CD4-positive, CD25-positive, alpha-beta regulatory T cell (primary cell): ENCODE results near the gene CEACAM3. TPM values are rescaled to one million over a fixed set of nuclear protein-coding genes. Genes with fewer than 3 reads are reported as not detected.

Source experiments
- ATAC-seq, 2 donors: fragments of 150-1000 bp; cut with Tn5 transposase; one replicate each; pipeline ENCODE4 v1.10.0; 2021; ENCODE audit warnings: low read depth in 2 of 2, moderate number of reproducible peaks in 2 of 2, moderate library complexity in 1 of 2
- DNase-seq, 3 donors: peaks; one replicate each; pipeline versions ENCODE4 v3.0.0 to v3.0.0-alpha.2; 2012 to 2022; ENCODE audit warnings: mixed read lengths in 1 of 3
- H3K27ac ChIP-seq: one replicate; pipeline ENCODE4 v1.7.0; 2013; ENCODE audit warnings: mild to moderate bottlenecking, low read length; ENCODE audit not compliant: insufficient read depth, poor library complexity, severe bottlenecking
- H3K27me3 ChIP-seq: one replicate; pipeline ENCODE4 v1.7.0; 2013; ENCODE audit warnings: low read length; ENCODE audit not compliant: control insufficient read depth, insufficient read depth
- H3K36me3 ChIP-seq: one replicate; pipeline ENCODE4 v1.7.0; 2013; ENCODE audit warnings: mild to moderate bottlenecking, low read length, moderate library complexity; ENCODE audit not compliant: control insufficient read depth, insufficient read depth
- H3K4me1 ChIP-seq: 2 replicates; pipeline ENCODE4 v1.7.0; 2013; ENCODE audit warnings: mild to moderate bottlenecking, low read length; ENCODE audit not compliant: insufficient read depth, control insufficient read depth, poor library complexity, severe bottlenecking
- H3K4me3 ChIP-seq: one replicate; pipeline ENCODE4 v1.7.0; 2013; ENCODE audit warnings: low read depth, mild to moderate bottlenecking, low read length, moderate library complexity
- H3K9me3 ChIP-seq, 2 experiments: 1 replicate in 1 of 2; 2 replicates in 1 of 2; pipeline ENCODE4 v1.7.0; 2013; ENCODE audit warnings: low read length in 2 of 2, mild to moderate bottlenecking in 1 of 2, moderate library complexity in 1 of 2; ENCODE audit not compliant: control insufficient read depth in 2 of 2
- H3K27ac Mint-ChIP-seq, 3 donors: one replicate each; pipeline ENCODE4 v1.8.0; 2020 to 2022; ENCODE audit warnings: mild to moderate bottlenecking in 3 of 3, mixed read lengths in 3 of 3, moderate library complexity in 2 of 3
- H3K27me3 Mint-ChIP-seq: one replicate; pipeline ENCODE4 v1.8.0; 2022; ENCODE audit warnings: mild to moderate bottlenecking, mixed read lengths
- H3K36me3 Mint-ChIP-seq: one replicate; pipeline ENCODE4 v1.8.0; 2020; ENCODE audit warnings: mixed read lengths
- H3K4me1 Mint-ChIP-seq, 4 donors: one replicate each; pipeline ENCODE4 v1.8.0; 2020 to 2022; ENCODE audit warnings: mixed read lengths in 4 of 4, mild to moderate bottlenecking in 1 of 4
- H3K4me3 Mint-ChIP-seq, 4 donors: one replicate each; pipeline ENCODE4 v1.8.0; 2020 to 2022; ENCODE audit warnings: mild to moderate bottlenecking in 4 of 4, mixed read lengths in 4 of 4, moderate library complexity in 3 of 4
- H3K9me3 Mint-ChIP-seq, 7 donors: one replicate each; pipeline ENCODE4 v1.8.0; 2020 to 2022; ENCODE audit warnings: mixed read lengths in 7 of 7, mild to moderate bottlenecking in 3 of 7, moderate library complexity in 2 of 7
- polyA plus RNA-seq, 4 donors: library from polyadenylated mRNA; unstranded; fragments of 300-500 nt; fragmentation: Illumina TruSeq; gene quantifications; one replicate each; pipeline ENCODE4 v1.2.3, GENCODE V29; 2021
- total RNA-seq: library from RNA; stranded (reverse); gene quantifications from one replicate; pipeline ENCODE4 v1.2.3, GENCODE V29; 2022

CEACAM3 gene
- total and polyA plus RNA-seq, 5 donors from 2014 or later, result not detected

- Mint-ChIP-seq H3K36me3 (no peaks in the 10 kb centered on the region), H3K27ac (no peak overlapping the region), H3K27me3 (peaks cover 33% of the 10 kb centered on the region), H3K4me3 (no peak overlapping the region), H3K9me3 (peaks cover 0 to 2% (median 0%) of the 10 kb centered on the region in 7 donors), H3K4me1 (peaks cover 0 to 8% (median 2%) of the 10 kb centered on the region in 4 donors)
- Histone ChIP-seq H3K9me3 (no peaks in the 10 kb centered on the region), H3K4me1 (no peaks in the 10 kb centered on the region), H3K4me3 (no peak overlapping the region), H3K27ac (no peak overlapping the region), H3K36me3 (no peaks in the 10 kb centered on the region), H3K27me3 (peaks cover 5% of the 10 kb centered on the region)
- DNase-seq (peak; percentile 39 to 68 (median 63)), ATAC-seq (peak; percentile 84 to 88)
Measured at GRCh38 chr19:41795031-41795461, 1.3 kb upstream of the CEACAM3 start.

- H3K27ac ChIP-seq, result no peak overlapping the region
- peaks cover 0 to 8% (median 2%) of the 10 kb centered on the region in 4 donors for H3K4me1 Mint-ChIP-seq
- no peak overlapping the region for H3K4me3 ChIP-seq
- no peaks in the 10 kb centered on the region for H3K36me3 ChIP-seq
- peaks cover 7% of the 10 kb centered on the region for H3K27me3 ChIP-seq
- no peaks in the 10 kb centered on the region for H3K36me3 Mint-ChIP-seq
- H3K9me3 Mint-ChIP-seq, result peaks cover 0 to 2% (median 0%) of the 10 kb centered on the region in 7 donors
- H3K27me3 Mint-ChIP-seq, result peaks cover 35% of the 10 kb centered on the region
- no peak overlapping the region for H3K27ac Mint-ChIP-seq
- no peak overlapping the region for H3K4me3 Mint-ChIP-seq
- no peak for DNase-seq
- no peak for ATAC-seq
- no peaks in the 10 kb centered on the region for H3K9me3 ChIP-seq
- H3K4me1 ChIP-seq, result no peaks in the 10 kb centered on the region
Measured at GRCh38 chr19:41796901-41797300, 514 bp downstream of the CEACAM3 start.

GRCh38 chr19:41799444-41800000 is 3.1 kb downstream of the CEACAM3 start:
- peaks cover 34% of the 10 kb centered on the region for H3K27me3 Mint-ChIP-seq
- no peak overlapping the region for H3K4me3 Mint-ChIP-seq
- ATAC-seq (no peak), DNase-seq (no peak)
- H3K4me1 Mint-ChIP-seq, result peaks cover 0 to 19% (median 5%) of the 10 kb centered on the region in 4 donors
- Histone ChIP-seq H3K4me1 (no peaks in the 10 kb centered on the region), H3K27ac (no peak overlapping the region), H3K4me3 (no peak overlapping the region), H3K36me3 (no peaks in the 10 kb centered on the region), H3K27me3 (peaks cover 3% of the 10 kb centered on the region), H3K9me3 (no peaks in the 10 kb centered on the region)
- H3K36me3 Mint-ChIP-seq, result no peaks in the 10 kb centered on the region
- H3K27ac Mint-ChIP-seq, result no peak overlapping the region
- H3K9me3 Mint-ChIP-seq, result no peaks in the 10 kb centered on the region

GRCh38 chr19:41801031-41801430 is 4.6 kb downstream of the CEACAM3 start:
- H3K9me3 Mint-ChIP-seq, result no peaks in the 10 kb centered on the region

GRCh38 chr19:41801792-41802211 is 5.4 kb downstream of the CEACAM3 start:
- peaks cover 0 to 26% (median 4%) of the 10 kb centered on the region in 4 donors for H3K4me1 Mint-ChIP-seq
- no peaks in the 10 kb centered on the region for H3K36me3 Mint-ChIP-seq
- ATAC-seq, result peak; percentile 22 to 31
- H3K9me3 Mint-ChIP-seq, result no peaks in the 10 kb centered on the region
- no peak for DNase-seq
- no peak overlapping the region for H3K4me3 Mint-ChIP-seq
- peak overlapping the region in 2 of 3 donors; percentile 24 to 35 for H3K27ac Mint-ChIP-seq
- no peak overlapping the region for H3K27ac ChIP-seq
- peaks cover 2% of the 10 kb centered on the region for H3K27me3 ChIP-seq
- H3K4me1 ChIP-seq, result no peaks in the 10 kb centered on the region
- H3K36me3 ChIP-seq, result no peaks in the 10 kb centered on the region
- H3K27me3 Mint-ChIP-seq, result peaks cover 33% of the 10 kb centered on the region
- H3K9me3 ChIP-seq, result no peaks in the 10 kb centered on the region
- no peak overlapping the region for H3K4me3 ChIP-seq

More at GRCh38 chr19:41801031-41801430, 4.6 kb downstream of the CEACAM3 start:
- no peak overlapping the region for H3K4me3 ChIP-seq
- no peaks in the 10 kb centered on the region for H3K36me3 ChIP-seq
- Mint-ChIP-seq H3K4me3 (no peak overlapping the region), H3K4me1 (peaks cover 0 to 26% (median 4%) of the 10 kb centered on the region in 4 donors), H3K36me3 (no peaks in the 10 kb centered on the region), H3K27ac (peak overlapping the region in 1 of 3 donors; percentile 24), H3K27me3 (peaks cover 33% of the 10 kb centered on the region)
- no peaks in the 10 kb centered on the region for H3K4me1 ChIP-seq
- H3K27ac ChIP-seq, result no peak overlapping the region
- no peaks in the 10 kb centered on the region for H3K9me3 ChIP-seq
- H3K27me3 ChIP-seq, result peaks cover 2% of the 10 kb centered on the region
- ATAC-seq, result no peak
- DNase-seq, result no peak

GRCh38 chr19:41802770-41803169 is 6.4 kb downstream of the CEACAM3 start:
- DNase-seq (no peak), ATAC-seq (no peak)
- H3K4me3 ChIP-seq, result no peak overlapping the region
- H3K27ac ChIP-seq, result no peak overlapping the region
- H3K4me3 Mint-ChIP-seq, result no peak overlapping the region
- no peaks in the 10 kb centered on the region for H3K4me1 ChIP-seq
- H3K9me3 ChIP-seq, result no peaks in the 10 kb centered on the region
- H3K36me3 Mint-ChIP-seq, result no peaks in the 10 kb centered on the region
- H3K27me3 Mint-ChIP-seq, result peaks cover 28% of the 10 kb centered on the region
- peaks cover 0 to 26% (median 4%) of the 10 kb centered on the region in 4 donors for H3K4me1 Mint-ChIP-seq
- peaks cover 2% of the 10 kb centered on the region for H3K27me3 ChIP-seq
- H3K9me3 Mint-ChIP-seq, result no peaks in the 10 kb centered on the region
- H3K36me3 ChIP-seq, result no peaks in the 10 kb centered on the region
- no peak overlapping the region for H3K27ac Mint-ChIP-seq

- no peaks in the 10 kb centered on the region for H3K4me1 ChIP-seq
Measured at GRCh38 chr19:41804336-41804735, 7.9 kb downstream of the CEACAM3 start.

GRCh38 chr19:41807176-41807575 is 10.8 kb downstream of the CEACAM3 start:
- DNase-seq (no peak), ATAC-seq (no peak)
- no peaks in the 10 kb centered on the region for H3K9me3 ChIP-seq
- H3K27ac ChIP-seq, result no peak overlapping the region
- Mint-ChIP-seq H3K36me3 (no peaks in the 10 kb centered on the region), H3K4me1 (peaks cover 0 to 23% (median 4%) of the 10 kb centered on the region in 4 donors), H3K27ac (no peak overlapping the region), H3K9me3 (no peaks in the 10 kb centered on the region), H3K4me3 (no peak overlapping the region), H3K27me3 (peaks cover 18% of the 10 kb centered on the region)
- no peaks in the 10 kb centered on the region for H3K27me3 ChIP-seq
- no peaks in the 10 kb centered on the region for H3K36me3 ChIP-seq
- H3K4me3 ChIP-seq, result no peak overlapping the region
- H3K4me1 ChIP-seq, result no peaks in the 10 kb centered on the region

More at GRCh38 chr19:41804336-41804735, 7.9 kb downstream of the CEACAM3 start:
- no peak overlapping the region for H3K27ac ChIP-seq
- Mint-ChIP-seq H3K9me3 (no peaks in the 10 kb centered on the region), H3K36me3 (no peaks in the 10 kb centered on the region), H3K27ac (peak overlapping the region in 1 of 3 donors; percentile 76), H3K4me1 (peaks cover 0 to 26% (median 4%) of the 10 kb centered on the region in 4 donors), H3K4me3 (peak overlapping the region in 1 of 4 donors; percentile 16), H3K27me3 (peaks cover 25% of the 10 kb centered on the region)
- no peaks in the 10 kb centered on the region for H3K9me3 ChIP-seq
- ATAC-seq, result no peak
- H3K4me3 ChIP-seq, result no peak overlapping the region
- H3K36me3 ChIP-seq, result no peaks in the 10 kb centered on the region
- peaks cover 2% of the 10 kb centered on the region for H3K27me3 ChIP-seq
- no peak for DNase-seq
